ENCODE measurements around the gene VIPR2. TPM values are rescaled to one million over a fixed set of nuclear protein-coding genes. Genes with fewer than 3 reads are reported as not detected.

The VIPR2 gene
- total RNA-seq, 1 donor from 2014 or later: not detected

GRCh38 chr7:159031135-159031701 is 113.4 kb downstream of the VIPR2 start:
- Mint-ChIP-seq H3K4me1 (ENCODE audit: low read depth, unreplicated experiment) (peaks cover 12% of the 10 kb centered on the region), H3K27me3 (ENCODE audit: unreplicated experiment) (peaks cover 3% of the 10 kb centered on the region), H3K9me3 (ENCODE audit: unreplicated experiment) (peaks cover 3% of the 10 kb centered on the region), H3K36me3 (ENCODE audit: unreplicated experiment) (no peaks in the 10 kb centered on the region), H3K4me3 (ENCODE audit: unreplicated experiment) (peak overlapping the region; percentile 65), H3K27ac (ENCODE audit: unreplicated experiment) (no peak overlapping the region)
- peak; percentile 56 for DNase-seq
- no peak for TF ChIP-seq CTCF (IDR thresholded peaks at IDR 0.05; ENCODE audit: partially characterized antibody, unreplicated experiment)

- Mint-ChIP-seq H3K36me3 (ENCODE audit: unreplicated experiment) (no peaks in the 10 kb centered on the region), H3K27me3 (ENCODE audit: unreplicated experiment) (peaks cover 6% of the 10 kb centered on the region), H3K9me3 (ENCODE audit: unreplicated experiment) (peaks cover 3% of the 10 kb centered on the region), H3K27ac (ENCODE audit: unreplicated experiment) (no peak overlapping the region), H3K4me3 (ENCODE audit: unreplicated experiment) (peak overlapping the region; percentile 65), H3K4me1 (ENCODE audit: low read depth, unreplicated experiment) (peaks cover 12% of the 10 kb centered on the region)
- peak; percentile 85 for DNase-seq
- TF ChIP-seq CTCF (IDR thresholded peaks at IDR 0.05; ENCODE audit: partially characterized antibody, unreplicated experiment): peak; percentile 52
Observed at GRCh38 chr7:159030490-159031134, 114.1 kb downstream of the VIPR2 start.

- peaks cover 4% of the 10 kb centered on the region for H3K9me3 Mint-ChIP-seq (ENCODE audit: unreplicated experiment)
- TF ChIP-seq CTCF (IDR thresholded peaks at IDR 0.05; ENCODE audit: partially characterized antibody, unreplicated experiment): no peak
Observed at GRCh38 chr7:159028508-159029401, 115.9 kb downstream of the VIPR2 start.

GRCh38 chr7:159027789-159028507 is 116.7 kb downstream of the VIPR2 start:
- Mint-ChIP-seq H3K36me3 (ENCODE audit: unreplicated experiment) (no peaks in the 10 kb centered on the region), H3K27ac (ENCODE audit: unreplicated experiment) (no peak overlapping the region), H3K27me3 (ENCODE audit: unreplicated experiment) (peaks cover 8% of the 10 kb centered on the region), H3K9me3 (ENCODE audit: unreplicated experiment) (peaks cover 7% of the 10 kb centered on the region), H3K4me3 (ENCODE audit: unreplicated experiment) (no peak overlapping the region), H3K4me1 (ENCODE audit: low read depth, unreplicated experiment) (peaks cover 12% of the 10 kb centered on the region)
- TF ChIP-seq CTCF (IDR thresholded peaks at IDR 0.05; ENCODE audit: partially characterized antibody, unreplicated experiment): no peak
- DNase-seq: no peak

More at GRCh38 chr7:159028508-159029401, 115.9 kb downstream of the VIPR2 start:
- DNase-seq: no peak
- Mint-ChIP-seq H3K27me3 (ENCODE audit: unreplicated experiment) (peaks cover 8% of the 10 kb centered on the region), H3K4me1 (ENCODE audit: low read depth, unreplicated experiment) (peaks cover 12% of the 10 kb centered on the region), H3K4me3 (ENCODE audit: unreplicated experiment) (no peak overlapping the region), H3K36me3 (ENCODE audit: unreplicated experiment) (no peaks in the 10 kb centered on the region), H3K27ac (ENCODE audit: unreplicated experiment) (no peak overlapping the region)
